Activated T-cell treated with anti-CD3 and anti-CD28 coated beads, Interleukin-2, amount 50 U/mL, for 24 hours (primary cell): ENCODE data around the gene ARFGAP1.
"Not testable (repeated sequence)": the region's sequence is repeated elsewhere in the genome, so short reads cannot be mapped to it uniquely, and the experiment has no call there.

ENCODE experiments used
- DNase-seq: peaks from one replicate; pipeline ENCODE4 v3.0.0-alpha.2; 2020
- H3K27ac Mint-ChIP-seq: 2 replicates; pipeline ENCODE4 v1.8.0; 2020; ENCODE audit warnings: mild to moderate bottlenecking, mixed read lengths
- H3K27me3 Mint-ChIP-seq: 2 replicates; pipeline ENCODE4 v1.8.0; 2020; ENCODE audit warnings: mixed read lengths
- H3K36me3 Mint-ChIP-seq: 2 replicates; pipeline ENCODE4 v1.8.0; 2020; ENCODE audit warnings: low read depth, mixed read lengths
- H3K4me1 Mint-ChIP-seq: 2 replicates; pipeline ENCODE4 v1.8.0; 2020; ENCODE audit warnings: low read depth, mixed read lengths
- H3K4me3 Mint-ChIP-seq: 2 replicates; pipeline ENCODE4 v1.8.0; 2020; ENCODE audit warnings: mild to moderate bottlenecking, moderate library complexity, mixed read lengths
- H3K9me3 Mint-ChIP-seq: 2 replicates; pipeline ENCODE4 v1.8.0; 2020; ENCODE audit warnings: mixed read lengths

ARFGAP1 gene

DNA sequence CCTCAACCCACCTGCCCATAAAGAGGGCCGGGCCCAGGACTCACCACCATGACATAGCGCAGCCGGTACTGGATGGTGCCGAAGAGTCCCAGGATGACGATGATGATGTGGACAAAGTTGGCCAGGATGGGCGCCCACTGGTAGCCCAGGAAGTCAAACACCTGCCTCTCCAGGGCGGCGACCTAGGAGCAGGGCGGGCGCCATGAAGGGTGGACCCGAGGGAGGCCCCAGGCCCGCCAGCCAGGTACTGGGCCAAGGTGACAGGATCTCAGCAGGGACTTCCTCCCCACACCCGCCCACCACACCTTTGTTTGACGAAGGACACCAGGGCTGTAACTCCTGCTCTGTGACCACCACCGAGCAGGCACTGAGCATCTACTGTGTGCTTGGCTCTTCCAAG is 22.7 kb upstream of the ARFGAP1 start:
- H3K4me3 Mint-ChIP-seq, result no peak overlapping the region
- H3K27ac Mint-ChIP-seq, result no peak overlapping the region
- H3K9me3 Mint-ChIP-seq, result no peaks in the 10 kb centered on the region
- H3K36me3 Mint-ChIP-seq, result no peaks in the 10 kb centered on the region
- DNase-seq, result no peak
- H3K4me1 Mint-ChIP-seq, result peaks cover 7% of the 10 kb centered on the region
- H3K27me3 Mint-ChIP-seq, result peaks cover 72% of the 10 kb centered on the region

DNA sequence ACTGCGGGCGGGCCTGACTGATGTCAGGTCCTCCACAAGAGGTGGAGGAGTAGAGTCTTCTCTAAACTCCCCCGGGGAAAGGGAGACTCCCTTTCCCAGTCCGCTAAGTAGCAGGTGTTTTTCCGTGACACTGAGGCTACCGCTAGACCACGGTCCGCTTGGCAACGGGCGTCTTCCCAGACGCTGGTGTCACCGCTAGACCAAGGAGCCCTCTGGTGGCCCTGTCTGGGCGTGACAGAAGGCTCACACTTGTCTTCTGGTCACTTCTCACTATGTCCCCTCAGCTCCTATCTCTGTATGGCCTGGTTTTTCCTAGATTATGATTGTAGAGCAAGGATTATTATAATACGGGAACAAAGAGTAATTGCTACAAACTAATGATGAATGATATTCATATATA is 21.3 kb upstream of the ARFGAP1 start:
- not testable (repeated sequence) for H3K4me3 Mint-ChIP-seq, H3K36me3 Mint-ChIP-seq, DNase-seq, H3K27ac Mint-ChIP-seq, H3K9me3 Mint-ChIP-seq, H3K4me1 Mint-ChIP-seq
- H3K27me3 Mint-ChIP-seq, result peaks cover 78% of the 10 kb centered on the region

DNA sequence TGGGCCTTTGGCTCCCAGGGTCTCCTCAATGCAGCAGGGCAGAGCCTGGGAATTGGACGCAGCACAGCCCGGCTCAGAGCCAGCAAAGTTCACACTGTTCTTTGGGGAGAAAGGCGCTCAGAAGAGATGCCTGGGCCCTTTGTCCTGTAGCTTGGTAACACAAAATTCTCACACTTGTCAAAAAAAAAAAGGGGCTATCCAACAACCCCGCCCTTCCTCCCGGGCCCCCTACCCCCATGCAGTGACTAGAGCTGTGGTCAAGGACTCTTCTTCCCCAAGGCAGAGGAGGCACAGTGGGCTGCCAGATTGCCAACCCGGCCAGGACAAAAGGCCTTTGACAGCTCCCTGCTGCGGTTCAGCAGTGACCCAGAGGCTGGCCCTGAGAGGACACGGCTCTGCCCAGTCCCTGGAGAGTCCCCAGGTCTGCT is 20.3 kb upstream of the ARFGAP1 start:
- no peak overlapping the region for H3K4me3 Mint-ChIP-seq

DNA sequence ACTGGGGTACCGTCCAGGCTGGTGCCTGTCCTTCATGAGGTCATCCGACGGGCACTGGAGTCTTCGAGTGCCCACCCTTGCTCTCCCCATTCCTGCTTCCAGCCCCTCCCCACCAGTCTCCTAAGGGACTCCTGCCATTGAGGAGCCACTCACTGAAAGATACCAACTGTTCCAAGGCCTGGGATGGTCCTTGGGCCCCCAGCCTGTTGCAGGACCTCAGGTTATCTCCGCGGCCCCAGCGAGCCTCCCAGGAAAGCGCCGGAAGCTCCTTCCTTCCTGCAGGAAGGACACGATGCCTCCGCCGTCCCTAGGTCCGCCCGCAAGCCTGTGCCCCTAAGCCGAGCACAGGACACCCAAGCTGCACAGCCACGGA is 19.6 kb upstream of the ARFGAP1 start:
- no peak for DNase-seq
- Mint-ChIP-seq H3K36me3 (no peaks in the 10 kb centered on the region), H3K27me3 (peaks cover 76% of the 10 kb centered on the region), H3K9me3 (no peaks in the 10 kb centered on the region), H3K4me3 (no peak overlapping the region), H3K27ac (no peak overlapping the region), H3K4me1 (peaks cover 7% of the 10 kb centered on the region)

More for the DNA sequence above, 20.3 kb upstream of the ARFGAP1 start:
- H3K9me3 Mint-ChIP-seq, result no peaks in the 10 kb centered on the region
- no peak overlapping the region for H3K27ac Mint-ChIP-seq
- no peak for DNase-seq
- peaks cover 7% of the 10 kb centered on the region for H3K4me1 Mint-ChIP-seq
- H3K36me3 Mint-ChIP-seq, result no peaks in the 10 kb centered on the region
- peaks cover 77% of the 10 kb centered on the region for H3K27me3 Mint-ChIP-seq

DNA sequence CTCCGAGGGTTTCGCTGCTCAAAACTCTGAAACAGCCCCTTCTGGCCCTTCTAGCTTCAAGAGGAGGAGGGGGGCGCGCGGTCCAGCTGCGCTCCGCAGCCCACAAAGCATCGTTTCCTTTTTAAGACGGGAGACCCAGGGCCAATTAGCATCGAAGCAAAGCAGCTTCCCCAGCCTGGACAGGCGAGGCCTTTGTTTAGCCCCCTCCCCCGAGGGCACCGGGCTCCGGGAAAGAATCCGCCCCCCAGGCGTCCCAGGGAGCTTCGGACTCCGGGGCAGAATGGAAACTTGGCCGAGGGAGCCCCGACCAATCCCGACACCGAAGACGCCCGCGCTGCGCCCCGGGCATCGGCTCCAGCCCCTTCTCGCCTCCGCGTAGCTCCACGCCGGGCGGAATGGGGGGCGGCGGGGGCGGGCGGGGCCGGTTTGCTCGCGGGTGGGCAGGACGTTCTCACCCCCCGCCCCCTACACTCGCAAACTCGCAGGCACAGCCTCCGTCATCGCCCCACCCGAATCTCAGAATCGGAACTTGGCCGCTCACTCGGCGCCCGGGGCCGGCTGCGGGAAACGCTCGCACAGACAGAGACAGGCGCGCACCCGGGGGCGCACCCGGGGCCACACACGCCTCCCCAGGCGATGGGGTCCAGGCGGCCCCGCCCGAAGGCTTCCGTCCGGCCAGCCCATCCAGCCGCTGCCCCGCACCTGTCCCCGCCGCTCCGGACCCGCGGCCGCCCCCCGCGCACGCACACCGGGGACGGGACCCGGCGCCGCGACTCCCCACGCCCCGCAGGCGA is 19.0 kb upstream of the ARFGAP1 start:
- Mint-ChIP-seq H3K9me3 (no peaks in the 10 kb centered on the region), H3K4me3 (no peak overlapping the region), H3K4me1 (peaks cover 7% of the 10 kb centered on the region), H3K27ac (no peak overlapping the region), H3K36me3 (no peaks in the 10 kb centered on the region), H3K27me3 (peaks cover 72% of the 10 kb centered on the region)
- DNase-seq, result no peak

DNA sequence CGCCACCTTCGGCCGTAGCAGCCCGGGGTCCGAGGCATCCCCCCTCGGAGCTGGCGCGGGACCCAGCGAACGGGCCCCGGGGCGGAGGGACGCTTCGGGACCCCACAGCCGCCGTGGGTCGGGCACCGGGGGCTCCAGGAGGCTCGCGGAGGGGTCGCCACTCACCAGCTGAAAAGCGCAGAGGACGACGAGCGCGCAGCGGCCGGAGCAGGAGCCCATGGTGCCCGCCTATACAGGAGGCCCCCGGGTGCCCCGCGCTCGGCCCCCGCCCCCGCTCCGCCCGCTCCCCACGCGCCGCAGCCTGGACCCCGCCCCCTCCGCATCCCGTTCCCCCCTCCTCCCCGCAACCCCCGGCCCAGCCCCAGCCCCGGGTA is 18.4 kb upstream of the ARFGAP1 start, which contains the start of gene NKAIN4:
NKAIN4 (minus strand) TSS at position 232 of the 374 bp plus-strand sequence; CDS start at position 219, 13 bp downstream.
- Mint-ChIP-seq H3K36me3 (no peaks in the 10 kb centered on the region), H3K9me3 (no peaks in the 10 kb centered on the region), H3K27me3 (peaks cover 72% of the 10 kb centered on the region), H3K4me1 (peaks cover 7% of the 10 kb centered on the region), H3K4me3 (no peak within 1 kb of the TSS), H3K27ac (no peak within 1 kb of the TSS)
- DNase-seq, result no peak

DNA sequence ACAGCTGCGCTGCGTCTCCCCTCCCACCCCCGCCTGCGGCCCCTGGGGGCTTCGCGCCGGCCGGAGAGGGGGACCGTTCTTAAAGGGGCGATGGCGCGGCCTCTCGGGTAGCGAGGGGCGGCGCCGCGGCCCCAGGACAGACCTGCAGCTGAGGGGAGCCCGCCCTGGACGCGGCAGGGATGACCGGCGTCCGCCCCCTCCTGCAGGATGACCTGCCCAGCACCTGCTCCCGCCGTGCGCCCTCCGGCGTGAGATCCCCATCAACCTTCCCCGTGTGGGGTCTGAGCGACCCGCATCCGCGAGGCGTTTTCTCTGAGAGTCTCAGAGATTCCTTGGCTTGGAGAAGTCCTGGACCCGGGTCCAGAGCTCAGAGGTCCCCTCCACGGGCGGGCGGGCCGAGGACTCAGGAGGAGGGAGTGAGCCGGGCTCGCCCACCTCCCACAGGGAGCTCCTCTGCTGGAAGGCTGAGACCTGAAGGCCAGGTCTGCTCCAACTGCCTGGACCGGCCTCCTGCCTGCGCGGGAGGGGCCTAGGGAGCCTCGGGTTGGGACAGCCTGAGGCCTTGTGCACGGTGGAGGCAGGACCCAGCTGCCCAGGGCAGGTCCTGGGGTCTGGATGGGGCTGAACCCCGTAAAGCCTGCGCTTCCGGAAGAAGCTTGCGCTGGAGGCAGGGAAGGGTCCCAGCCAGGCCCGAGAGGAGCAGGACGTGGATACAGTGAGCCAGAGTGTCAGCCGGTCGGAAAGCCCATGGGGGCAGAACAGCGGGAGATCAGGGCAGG is 17.8 kb upstream of the ARFGAP1 start:
- no peaks in the 10 kb centered on the region for H3K9me3 Mint-ChIP-seq
- H3K4me1 Mint-ChIP-seq, result peaks cover 7% of the 10 kb centered on the region
- H3K27me3 Mint-ChIP-seq, result peaks cover 70% of the 10 kb centered on the region
- no peak for DNase-seq
- no peaks in the 10 kb centered on the region for H3K36me3 Mint-ChIP-seq
- H3K4me3 Mint-ChIP-seq, result no peak overlapping the region
- no peak overlapping the region for H3K27ac Mint-ChIP-seq

DNA sequence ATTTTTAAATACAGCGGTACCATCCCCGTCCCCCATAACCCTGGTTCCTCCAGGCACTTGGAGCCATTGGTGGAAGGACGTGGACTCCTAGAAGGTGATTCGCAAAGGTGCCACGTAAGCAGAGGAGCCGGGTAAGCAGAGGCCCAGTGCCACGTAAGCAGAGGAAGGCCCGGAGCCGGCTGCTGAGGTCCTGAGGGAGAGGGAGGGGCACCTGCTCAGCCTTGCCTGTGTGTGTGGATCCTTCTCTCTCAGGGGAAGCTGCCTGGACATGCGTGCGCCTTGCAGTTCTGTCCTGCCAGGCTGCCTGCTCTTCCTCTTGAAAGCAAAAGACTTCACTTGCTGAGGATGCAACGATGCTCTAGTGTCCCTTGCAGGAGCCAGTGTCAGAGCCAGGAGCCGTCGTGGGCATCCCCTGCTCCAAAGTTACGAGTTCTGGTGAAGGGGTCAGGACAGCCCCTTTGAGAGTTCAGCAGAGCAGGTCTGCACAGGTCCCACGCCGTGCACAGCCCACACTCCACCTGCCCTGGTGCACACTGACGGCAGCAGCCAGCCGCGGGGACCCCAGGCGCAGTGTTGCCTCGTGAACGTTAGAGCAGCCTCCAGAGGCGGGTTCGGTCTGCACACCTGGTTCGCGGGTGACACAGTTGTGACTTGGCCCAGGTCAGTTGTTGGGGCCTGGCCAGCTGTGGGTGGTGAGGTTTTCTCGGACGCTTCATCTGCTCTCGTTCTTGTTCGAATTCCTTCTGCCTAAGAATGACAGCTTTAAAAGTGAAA is 16.5 kb upstream of the ARFGAP1 start:
- Mint-ChIP-seq H3K9me3 (no peaks in the 10 kb centered on the region), H3K4me3 (no peak overlapping the region), H3K27me3 (peaks cover 62% of the 10 kb centered on the region), H3K36me3 (no peaks in the 10 kb centered on the region), H3K27ac (no peak overlapping the region), H3K4me1 (peaks cover 7% of the 10 kb centered on the region)
- no peak for DNase-seq

DNA sequence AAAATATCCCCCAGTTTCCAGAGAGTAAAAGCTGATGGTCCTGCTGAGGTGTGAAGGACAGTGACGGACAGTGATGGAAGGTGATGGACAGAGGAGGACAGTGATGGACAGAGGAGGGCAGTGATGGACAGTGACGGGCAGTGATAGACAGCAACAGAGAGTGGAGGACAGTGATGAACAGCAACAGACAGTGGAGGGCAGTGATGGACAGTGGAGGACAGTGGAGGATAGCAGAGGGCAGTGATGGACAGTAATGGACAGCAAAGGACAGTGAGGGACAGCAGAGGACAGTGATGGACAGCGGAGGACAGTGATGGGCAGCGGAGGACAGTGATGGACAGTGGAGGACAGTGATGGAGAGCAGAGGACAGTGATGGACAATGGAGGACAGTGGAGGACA is 15.7 kb upstream of the ARFGAP1 start:
- peaks cover 7% of the 10 kb centered on the region for H3K4me1 Mint-ChIP-seq
- no peaks in the 10 kb centered on the region for H3K9me3 Mint-ChIP-seq
- DNase-seq, result no peak
- H3K27me3 Mint-ChIP-seq, result peaks cover 62% of the 10 kb centered on the region
- no peak overlapping the region for H3K27ac Mint-ChIP-seq
- H3K36me3 Mint-ChIP-seq, result no peaks in the 10 kb centered on the region
- no peak overlapping the region for H3K4me3 Mint-ChIP-seq

DNA sequence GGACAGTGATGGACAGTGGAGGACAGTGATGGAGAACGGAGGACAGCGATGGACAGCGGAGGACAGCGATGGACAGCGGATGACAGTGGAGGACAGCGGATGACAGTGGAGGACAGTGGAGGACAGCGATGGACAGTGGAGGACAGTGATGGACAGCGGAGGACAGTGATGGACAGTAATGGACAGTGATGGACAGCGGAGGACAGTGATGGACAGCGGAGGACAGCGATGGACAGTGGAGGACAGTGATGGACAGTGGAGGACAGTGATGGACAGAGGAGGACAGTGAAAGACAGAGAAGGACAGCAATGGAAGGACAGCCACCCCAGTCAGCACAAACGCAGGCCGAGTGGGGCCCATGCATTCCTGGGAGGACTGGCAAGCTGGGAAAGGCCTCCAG is 15.0 kb upstream of the ARFGAP1 start:
- Mint-ChIP-seq H3K36me3 (no peaks in the 10 kb centered on the region), H3K4me1 (peaks cover 9% of the 10 kb centered on the region), H3K27ac (no peak overlapping the region), H3K4me3 (no peak overlapping the region), H3K9me3 (no peaks in the 10 kb centered on the region), H3K27me3 (peaks cover 61% of the 10 kb centered on the region)
- DNase-seq, result no peak

DNA sequence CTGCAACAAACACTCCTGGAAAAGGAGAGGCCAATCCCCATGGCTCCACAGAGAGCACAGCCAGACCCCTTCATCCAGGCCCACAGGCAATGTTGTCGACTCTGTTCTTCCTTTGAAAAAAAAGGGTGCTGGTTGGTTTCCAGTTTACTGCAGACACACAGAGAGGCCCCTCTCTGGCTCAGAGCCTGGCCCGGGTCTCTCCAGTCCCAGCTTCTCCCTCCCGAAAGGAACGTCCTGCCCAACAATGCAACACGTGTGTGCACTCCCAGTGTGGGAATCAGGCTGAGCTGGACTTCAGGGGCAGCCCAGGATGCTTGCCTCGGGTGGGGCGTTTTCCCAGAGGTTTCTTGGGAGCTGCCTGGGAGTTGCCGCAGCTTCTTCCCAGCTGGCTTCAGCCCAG is 13.8 kb upstream of the ARFGAP1 start:
- no peak for DNase-seq
- H3K27ac Mint-ChIP-seq, result no peak overlapping the region
- H3K4me3 Mint-ChIP-seq, result no peak overlapping the region
- H3K4me1 Mint-ChIP-seq, result peaks cover 3% of the 10 kb centered on the region
- no peaks in the 10 kb centered on the region for H3K9me3 Mint-ChIP-seq
- no peaks in the 10 kb centered on the region for H3K36me3 Mint-ChIP-seq
- peaks cover 57% of the 10 kb centered on the region for H3K27me3 Mint-ChIP-seq

DNA sequence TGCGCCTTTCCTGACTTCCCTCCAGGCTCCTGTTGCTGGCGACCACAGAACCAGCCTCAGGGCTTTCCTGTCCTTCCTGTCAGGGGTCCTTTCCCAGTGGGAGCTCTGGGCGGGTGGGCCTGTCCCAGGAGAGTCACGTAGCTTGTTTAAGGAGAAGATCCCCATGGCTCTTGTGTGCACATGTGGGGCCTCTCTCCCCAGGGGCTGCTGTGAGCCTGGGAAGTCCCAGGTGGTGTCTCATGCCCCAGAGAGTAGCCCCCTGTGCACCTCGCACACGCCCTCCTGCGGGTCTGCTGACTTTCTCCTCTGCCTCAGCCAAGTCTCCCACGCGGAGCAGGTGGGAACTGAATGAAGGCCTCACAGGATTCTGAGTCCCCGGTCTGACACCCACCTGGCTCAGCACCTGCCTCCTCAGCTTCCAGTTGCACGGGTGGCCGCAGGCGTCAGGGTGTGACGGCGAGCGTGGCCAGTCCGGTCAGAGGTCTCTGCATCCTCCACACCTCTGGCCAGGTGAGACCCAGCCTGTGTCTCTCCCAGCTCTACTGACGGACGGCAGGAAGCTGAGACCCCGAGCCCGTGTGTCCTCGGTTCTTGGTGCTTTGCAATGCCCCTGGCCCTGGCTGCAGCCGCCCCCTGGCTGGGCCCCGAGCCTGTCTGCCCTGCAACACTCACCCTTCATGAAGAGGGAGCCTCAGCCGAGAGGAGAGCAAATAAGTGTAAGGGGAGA is 12.7 kb upstream of the ARFGAP1 start:
- Mint-ChIP-seq H3K27ac (no peak overlapping the region), H3K9me3 (no peaks in the 10 kb centered on the region), H3K27me3 (peaks cover 63% of the 10 kb centered on the region), H3K36me3 (no peaks in the 10 kb centered on the region), H3K4me1 (peaks cover 2% of the 10 kb centered on the region), H3K4me3 (no peak overlapping the region)
- no peak for DNase-seq

DNA sequence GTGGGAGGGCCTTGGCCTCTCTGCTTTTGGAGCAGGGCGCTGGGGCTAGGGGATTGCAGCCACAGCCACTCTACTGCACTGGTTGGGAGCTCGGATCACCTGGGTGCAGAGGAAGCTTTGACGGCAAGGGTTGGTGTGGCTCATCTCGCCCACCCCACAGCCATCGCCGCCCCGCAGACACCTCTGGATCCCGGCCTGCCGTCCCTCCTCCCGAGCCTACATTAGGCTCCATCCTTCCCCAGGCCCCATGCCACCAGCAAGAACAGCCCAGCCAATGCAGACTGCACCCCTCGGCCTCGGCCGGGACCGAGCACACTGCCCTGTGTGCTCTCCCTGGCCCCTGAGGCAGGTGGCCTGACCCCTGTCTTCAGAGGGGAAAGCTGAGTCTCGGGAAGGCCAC is 12.1 kb upstream of the ARFGAP1 start:
- no peak for DNase-seq
- H3K4me3 Mint-ChIP-seq, result no peak overlapping the region
- H3K4me1 Mint-ChIP-seq, result peaks cover 2% of the 10 kb centered on the region
- H3K27ac Mint-ChIP-seq, result no peak overlapping the region
- peaks cover 58% of the 10 kb centered on the region for H3K27me3 Mint-ChIP-seq
- no peaks in the 10 kb centered on the region for H3K9me3 Mint-ChIP-seq
- H3K36me3 Mint-ChIP-seq, result no peaks in the 10 kb centered on the region
